Measurements from ENCODE around the gene ZNF121.
"Not testable (repeated sequence)": the region's sequence is repeated elsewhere in the genome, so short reads cannot be mapped to it uniquely, and the experiment has no call there.

Gene ZNF121

GRCh38 chr19:9584073-9584833, at the start of gene ZNF121:
ZNF121 (minus strand) TSS chr19:9584504; CDS start chr19:9568097, 16,407 bp downstream.
- CTCF ChIA-PET = interaction anchor here (1.6 to 1.7 kb wide), 2 partner anchors 206 to 211 kb away, joined by 4 to 6 read pairs; no protein-coding TSS in a partner anchor
- Mint-ChIP-seq H3K27ac (peak within 1 kb of the TSS; percentile 96), H3K36me3 (peaks cover 40% of the 10 kb centered on the region), H3K9me3 (peaks cover 24% of the 10 kb centered on the region), H3K4me1 (peaks cover 29% of the 10 kb centered on the region), H3K4me3 (peak within 1 kb of the TSS; percentile 92), H3K27me3 (peaks cover 18% of the 10 kb centered on the region)
- DNase-seq = peak; percentile 86

GRCh38 chr19:9627856-9628255, 43.6 kb upstream of the ZNF121 start:
- no peak overlapping the region for H3K27ac Mint-ChIP-seq
- no peak overlapping the region for H3K4me3 Mint-ChIP-seq
- H3K36me3 Mint-ChIP-seq = peaks cover 14% of the 10 kb centered on the region
- peaks cover 5% of the 10 kb centered on the region for H3K4me1 Mint-ChIP-seq
- CTCF ChIA-PET = interaction anchor here (2.1 kb wide), 1 partner anchor 422 kb away, joined by 7 read pairs; no protein-coding TSS in a partner anchor
- H3K27me3 Mint-ChIP-seq = no peaks in the 10 kb centered on the region
- no peaks in the 10 kb centered on the region for H3K9me3 Mint-ChIP-seq
- no peak for DNase-seq

GRCh38 chr19:9622531-9622930, 38.2 kb upstream of the ZNF121 start:
- no peak for DNase-seq
- Mint-ChIP-seq H3K36me3 (peaks cover 40% of the 10 kb centered on the region), H3K27ac (no peak overlapping the region), H3K4me3 (peak overlapping the region; percentile 29), H3K9me3 (peaks cover 10% of the 10 kb centered on the region), H3K27me3 (peaks cover 7% of the 10 kb centered on the region), H3K4me1 (peaks cover 23% of the 10 kb centered on the region)
- CTCF ChIA-PET = interaction anchor here (0.8 kb wide), 1 partner anchor 173 kb away, joined by 3 read pairs; no protein-coding TSS in a partner anchor

- H3K4me3 Mint-ChIP-seq = peak within 1 kb of the TSS; percentile 85
- H3K9me3 Mint-ChIP-seq = peaks cover 10% of the 10 kb centered on the region
- peak; percentile 92 for DNase-seq
- H3K27ac Mint-ChIP-seq = peak within 1 kb of the TSS; percentile 97
- H3K4me1 Mint-ChIP-seq = peaks cover 23% of the 10 kb centered on the region
- H3K36me3 Mint-ChIP-seq = peaks cover 48% of the 10 kb centered on the region
- CTCF ChIA-PET = interaction anchor here (1.0 kb wide), 1 partner anchor 35 kb away, joined by 3 read pairs; no protein-coding TSS in a partner anchor
- H3K27me3 Mint-ChIP-seq = peaks cover 7% of the 10 kb centered on the region
Observed at GRCh38 chr19:9621156-9622037, 37.1 kb upstream of the ZNF121 start, which contains the start of gene ZNF561. ZNF561 (minus strand) TSS chr19:9621232; CDS start chr19:9619456, 1,776 bp downstream.

GRCh38 chr19:9620842-9621155, 36.5 kb upstream of the ZNF121 start:
- peaks cover 7% of the 10 kb centered on the region for H3K27me3 Mint-ChIP-seq

GRCh38 chr19:9615844-9616243, 31.5 kb upstream of the ZNF121 start:
- Mint-ChIP-seq H3K4me1 (peaks cover 5% of the 10 kb centered on the region), H3K9me3 (peaks cover 22% of the 10 kb centered on the region), H3K36me3 (peaks cover 81% of the 10 kb centered on the region), H3K27ac (no peak overlapping the region), H3K4me3 (no peak overlapping the region), H3K27me3 (peaks cover 2% of the 10 kb centered on the region)
- CTCF ChIA-PET = interaction anchor here (0.6 kb wide), 1 partner anchor 10 kb away, joined by 3 read pairs; no protein-coding TSS in a partner anchor
- DNase-seq = no peak

More at GRCh38 chr19:9620842-9621155, 36.5 kb upstream of the ZNF121 start:
- no peak for DNase-seq
- H3K4me3 Mint-ChIP-seq = peak overlapping the region; percentile 85
- peak overlapping the region; percentile 97 for H3K27ac Mint-ChIP-seq
- peaks cover 12% of the 10 kb centered on the region for H3K9me3 Mint-ChIP-seq
- H3K36me3 Mint-ChIP-seq = peaks cover 52% of the 10 kb centered on the region
- peaks cover 22% of the 10 kb centered on the region for H3K4me1 Mint-ChIP-seq
- CTCF ChIA-PET = no interaction called here

GRCh38 chr19:9610484-9611113, 26.3 kb upstream of the ZNF121 start:
- CTCF ChIA-PET = no interaction called here
- H3K36me3 Mint-ChIP-seq = peaks cover 74% of the 10 kb centered on the region

GRCh38 chr19:9608912-9609311, 24.6 kb upstream of the ZNF121 start:
- H3K27me3 Mint-ChIP-seq = no peaks in the 10 kb centered on the region
- no peaks in the 10 kb centered on the region for H3K4me1 Mint-ChIP-seq
- CTCF ChIA-PET = no interaction called here
- no peak overlapping the region for H3K4me3 Mint-ChIP-seq
- H3K27ac Mint-ChIP-seq = no peak overlapping the region
- DNase-seq = no peak
- peaks cover 62% of the 10 kb centered on the region for H3K36me3 Mint-ChIP-seq
- H3K9me3 Mint-ChIP-seq = peaks cover 56% of the 10 kb centered on the region

More at GRCh38 chr19:9610484-9611113, 26.3 kb upstream of the ZNF121 start:
- no peak overlapping the region for H3K4me3 Mint-ChIP-seq
- no peaks in the 10 kb centered on the region for H3K27me3 Mint-ChIP-seq
- peaks cover 53% of the 10 kb centered on the region for H3K9me3 Mint-ChIP-seq
- no peak overlapping the region for H3K27ac Mint-ChIP-seq
- H3K4me1 Mint-ChIP-seq = no peaks in the 10 kb centered on the region
- no peak for DNase-seq

GRCh38 chr19:9597027-9597426, 12.7 kb upstream of the ZNF121 start:
- Mint-ChIP-seq H3K27me3 (no peaks in the 10 kb centered on the region), H3K9me3 (peaks cover 27% of the 10 kb centered on the region), H3K4me3 (no peak overlapping the region), H3K36me3 (peaks cover 2% of the 10 kb centered on the region), H3K27ac (no peak overlapping the region), H3K4me1 (no peaks in the 10 kb centered on the region)
- CTCF ChIA-PET = no interaction called here
- DNase-seq = no peak

GRCh38 chr19:9586764-9587163, 2.5 kb upstream of the ZNF121 start:
- CTCF ChIA-PET = interaction anchor here (0.6 to 1.7 kb wide), 4 partner anchors 35 to 260 kb away, joined by 3 to 6 read pairs (median 4); partner anchors contain the start of gene ZNF561
- peaks cover 21% of the 10 kb centered on the region for H3K4me1 Mint-ChIP-seq
- H3K36me3 Mint-ChIP-seq = peaks cover 16% of the 10 kb centered on the region

GRCh38 chr19:9582081-9582725, 2.1 kb downstream of the ZNF121 start:
- H3K9me3 Mint-ChIP-seq = peaks cover 40% of the 10 kb centered on the region
- H3K4me1 Mint-ChIP-seq = peaks cover 31% of the 10 kb centered on the region
- peaks cover 57% of the 10 kb centered on the region for H3K36me3 Mint-ChIP-seq
- CTCF ChIA-PET, DNase-seq: not testable (repeated sequence)
- H3K4me3 Mint-ChIP-seq = peak overlapping the region; percentile 64
- H3K27me3 Mint-ChIP-seq = peaks cover 12% of the 10 kb centered on the region
- peak overlapping the region; percentile 56 for H3K27ac Mint-ChIP-seq

More at GRCh38 chr19:9586764-9587163, 2.5 kb upstream of the ZNF121 start:
- peak; percentile 87 for DNase-seq
- no peak overlapping the region for H3K27ac Mint-ChIP-seq
- H3K27me3 Mint-ChIP-seq = peaks cover 18% of the 10 kb centered on the region
- peaks cover 5% of the 10 kb centered on the region for H3K9me3 Mint-ChIP-seq
- no peak overlapping the region for H3K4me3 Mint-ChIP-seq

GRCh38 chr19:9580728-9581127, 3.6 kb downstream of the ZNF121 start:
- Mint-ChIP-seq H3K9me3 (peaks cover 53% of the 10 kb centered on the region), H3K36me3 (peaks cover 70% of the 10 kb centered on the region), H3K4me1 (peaks cover 34% of the 10 kb centered on the region), H3K4me3 (no peak overlapping the region), H3K27ac (no peak overlapping the region), H3K27me3 (peaks cover 6% of the 10 kb centered on the region)
- DNase-seq = no peak
- CTCF ChIA-PET = no interaction called here

- H3K27me3 Mint-ChIP-seq = no peaks in the 10 kb centered on the region
- peaks cover 75% of the 10 kb centered on the region for H3K9me3 Mint-ChIP-seq
Observed at GRCh38 chr19:9570255-9570654, 14.0 kb downstream of the ZNF121 start.

More at GRCh38 chr19:9570255-9570654, 14.0 kb downstream of the ZNF121 start:
- H3K4me1 Mint-ChIP-seq = peaks cover 3% of the 10 kb centered on the region
- CTCF ChIA-PET = no interaction called here
- no peak for DNase-seq
- H3K4me3 Mint-ChIP-seq = no peak overlapping the region
- no peak overlapping the region for H3K27ac Mint-ChIP-seq
- H3K36me3 Mint-ChIP-seq = peaks cover 88% of the 10 kb centered on the region

Measured in activated naive CD4-positive, alpha-beta T cell treated with anti-CD3 and anti-CD28 coated beads, Interleukin-2, amount 10 ng/mL, durations not matched to agents 7 days and 5 days (primary cell).